Osteoblast (primary cell): ENCODE data around the gene EPB41L5. TPM values are rescaled to one million over a fixed set of nuclear protein-coding genes. Genes with fewer than 3 reads are reported as not detected.

Source experiments
- DNase-seq: peaks from one replicate; pipeline ENCODE4 v3.0.0; 2011; ENCODE audit warnings: low spot score, mixed read lengths; ENCODE audit not compliant: insufficient read length; ENCODE audit errors: missing footprints
- H2AFZ ChIP-seq: 2 replicates; pipeline ENCODE4 v1.6.0; 2011; ENCODE audit warnings: mild to moderate bottlenecking, low read length
- H3K27ac ChIP-seq: 2 replicates; pipeline ENCODE4 v1.5.1; 2011; ENCODE audit warnings: mild to moderate bottlenecking, low read depth, low read length, moderate library complexity
- H3K27me3 ChIP-seq: 2 replicates; pipeline ENCODE4 v1.6.0; 2012; ENCODE audit warnings: mild to moderate bottlenecking, control low read depth, inconsistent platforms, low read length, moderate library complexity; ENCODE audit not compliant: insufficient read depth
- H3K36me3 ChIP-seq: 2 replicates; pipeline ENCODE4 v1.5.1; 2011; ENCODE audit warnings: mild to moderate bottlenecking, low read length, control low read depth, moderate library complexity; ENCODE audit not compliant: insufficient read depth
- H3K4me1 ChIP-seq: 2 replicates; pipeline ENCODE4 v1.5.1; 2011; ENCODE audit warnings: mild to moderate bottlenecking, low read length, control low read depth, moderate library complexity; ENCODE audit not compliant: insufficient read depth
- H3K4me2 ChIP-seq: 2 replicates; pipeline ENCODE4 v1.6.0; 2011; ENCODE audit warnings: mild to moderate bottlenecking, low read length; ENCODE audit not compliant: insufficient read depth
- H3K4me3 ChIP-seq: fragments of 200-600 bp; sonication (generic); 3 replicates; pipeline ENCODE4 v1.5.1; 2012; ENCODE audit warnings: mild to moderate bottlenecking, low read length, inconsistent platforms; ENCODE audit not compliant: insufficient read depth
- H3K79me2 ChIP-seq: 2 replicates; pipeline ENCODE4 v1.6.0; 2012; ENCODE audit warnings: mild to moderate bottlenecking, low read length, control low read depth, inconsistent platforms; ENCODE audit not compliant: insufficient read depth
- H3K9me3 ChIP-seq: 2 replicates; pipeline ENCODE4 v1.5.1; 2011; ENCODE audit warnings: low read depth, low read length, control low read depth
- H4K20me1 ChIP-seq: 2 replicates; pipeline ENCODE4 v1.6.0; 2012; ENCODE audit warnings: mild to moderate bottlenecking, low read length, control low read depth; ENCODE audit not compliant: insufficient read depth
- CTCF ChIP-seq: IDR thresholded peaks from 2 replicates; pipeline ENCODE4 v1.5.1; 2011; ENCODE audit warnings: mild to moderate bottlenecking, low read depth, low read length, moderate library complexity; ENCODE audit errors: extremely low read depth
- total RNA-seq: library from RNA; depleted of rRNA; stranded (reverse); fragments of >200 nt; gene quantifications from 2 replicates; pipeline ENCODE4 v1.2.3, GENCODE V29; 2012

Gene EPB41L5
- total RNA-seq, 1 donor: 9.4 TPM

DNA sequence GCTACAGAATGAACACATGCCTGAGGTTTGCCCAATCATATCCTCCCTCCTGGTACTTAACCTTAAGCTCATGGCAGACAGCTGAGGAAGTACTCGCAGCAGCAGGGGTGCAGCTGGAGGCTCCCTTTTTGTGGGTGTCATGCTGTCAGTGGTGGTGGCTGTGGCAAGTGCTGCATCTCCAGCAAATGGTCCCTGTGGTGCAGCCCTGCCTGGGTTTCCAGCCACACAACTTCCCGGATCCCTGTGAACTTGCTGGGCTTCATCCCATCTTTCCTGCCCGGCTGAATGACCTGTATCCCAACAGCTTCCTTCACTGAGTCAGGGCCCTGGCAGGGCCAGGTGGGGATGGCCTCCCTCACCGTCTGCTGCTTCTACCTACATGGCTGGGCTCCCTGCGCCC lies 205.3 kb downstream of the EPB41L5 start:
- H3K9me3 ChIP-seq: no peaks in the 10 kb centered on the region
- no peak overlapping the region for H3K4me3 ChIP-seq
- peaks cover 16% of the 10 kb centered on the region for H3K4me1 ChIP-seq
- H3K79me2 ChIP-seq: peaks cover 19% of the 10 kb centered on the region
- no peaks in the 10 kb centered on the region for H3K27me3 ChIP-seq
- H2AFZ ChIP-seq: no peak overlapping the region
- no peak for TF ChIP-seq CTCF
- no peak overlapping the region for H3K27ac ChIP-seq
- peaks cover 9% of the 10 kb centered on the region for H4K20me1 ChIP-seq
- H3K36me3 ChIP-seq: no peaks in the 10 kb centered on the region
- no peak for DNase-seq
- H3K4me2 ChIP-seq: no peak overlapping the region

GRCh38 chr2:120219291-120219690 lies 206.4 kb downstream of the EPB41L5 start:
- no peak for TF ChIP-seq CTCF
- no peaks in the 10 kb centered on the region for H3K36me3 ChIP-seq
- no peaks in the 10 kb centered on the region for H3K9me3 ChIP-seq
- H3K79me2 ChIP-seq: peaks cover 19% of the 10 kb centered on the region
- no peak overlapping the region for H2AFZ ChIP-seq
- no peak overlapping the region for H3K4me2 ChIP-seq
- H3K4me3 ChIP-seq: no peak overlapping the region
- no peak for DNase-seq
- H3K4me1 ChIP-seq: peaks cover 22% of the 10 kb centered on the region
- H4K20me1 ChIP-seq: peaks cover 9% of the 10 kb centered on the region
- H3K27ac ChIP-seq: no peak overlapping the region
- H3K27me3 ChIP-seq: no peaks in the 10 kb centered on the region

GRCh38 chr2:120219766-120220165 lies 206.9 kb downstream of the EPB41L5 start:
- no peak overlapping the region for H3K4me2 ChIP-seq
- H3K4me1 ChIP-seq: peaks cover 22% of the 10 kb centered on the region
- DNase-seq: peak; percentile 13
- H3K27ac ChIP-seq: no peak overlapping the region
- H4K20me1 ChIP-seq: peaks cover 9% of the 10 kb centered on the region
- H3K36me3 ChIP-seq: no peaks in the 10 kb centered on the region
- no peak for TF ChIP-seq CTCF
- H3K27me3 ChIP-seq: no peaks in the 10 kb centered on the region
- no peak overlapping the region for H2AFZ ChIP-seq
- no peak overlapping the region for H3K4me3 ChIP-seq
- peaks cover 19% of the 10 kb centered on the region for H3K79me2 ChIP-seq
- no peaks in the 10 kb centered on the region for H3K9me3 ChIP-seq

DNA sequence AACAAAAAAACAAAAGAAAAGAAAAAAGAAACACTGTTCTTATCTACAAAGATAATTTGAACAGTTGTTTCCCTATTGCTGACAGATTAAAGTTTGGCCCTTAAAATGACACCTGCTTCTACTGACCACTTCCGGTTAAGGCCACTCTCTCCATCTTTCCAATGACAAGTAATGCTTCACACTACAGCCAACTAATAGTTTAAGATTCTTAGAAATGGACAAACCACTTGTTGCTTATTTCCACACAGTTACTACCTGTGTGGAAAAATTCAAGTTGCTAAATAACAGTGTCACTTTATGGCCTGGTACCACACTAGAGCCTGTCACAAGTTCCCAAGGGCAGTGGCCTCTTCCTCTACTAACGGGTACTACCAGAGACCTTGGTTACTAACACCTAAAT lies 207.9 kb downstream of the EPB41L5 start:
- no peak for DNase-seq
- Histone ChIP-seq H3K36me3 (no peaks in the 10 kb centered on the region), H3K9me3 (no peaks in the 10 kb centered on the region), H3K4me3 (no peak overlapping the region), H3K27ac (no peak overlapping the region), H3K79me2 (peaks cover 19% of the 10 kb centered on the region), H2AFZ (no peak overlapping the region), H4K20me1 (peaks cover 9% of the 10 kb centered on the region), H3K27me3 (no peaks in the 10 kb centered on the region), H3K4me1 (peaks cover 22% of the 10 kb centered on the region), H3K4me2 (peak overlapping the region; percentile 20)
- TF ChIP-seq CTCF: no peak
